A172 (cell line): ENCODE results near the gene RAB3IL1. TPM values are rescaled to one million over a fixed set of nuclear protein-coding genes. Genes with fewer than 3 reads are reported as not detected.
A peak's percentile ranks its signal among the peaks of the same experiment; 100 is the strongest.
"Not testable (repeated sequence)": the region's sequence is repeated elsewhere in the genome, so short reads cannot be mapped to it uniquely, and the experiment has no call there.

ENCODE experiments used
- DNase-seq: peaks from one replicate; pipeline ENCODE4 v3.0.0-alpha.2; 2015; ENCODE audit warnings: low spot score
- total RNA-seq: library from RNA; depleted of rRNA; stranded (reverse); fragments of >200 nt; shearing (Covaris generic); gene quantifications from 2 replicates; pipeline ENCODE4 v1.2.3, GENCODE V29; 2014

RAB3IL1 gene
- total RNA-seq, 1 experiment from 2014 or later = 2.4 TPM

DNA sequence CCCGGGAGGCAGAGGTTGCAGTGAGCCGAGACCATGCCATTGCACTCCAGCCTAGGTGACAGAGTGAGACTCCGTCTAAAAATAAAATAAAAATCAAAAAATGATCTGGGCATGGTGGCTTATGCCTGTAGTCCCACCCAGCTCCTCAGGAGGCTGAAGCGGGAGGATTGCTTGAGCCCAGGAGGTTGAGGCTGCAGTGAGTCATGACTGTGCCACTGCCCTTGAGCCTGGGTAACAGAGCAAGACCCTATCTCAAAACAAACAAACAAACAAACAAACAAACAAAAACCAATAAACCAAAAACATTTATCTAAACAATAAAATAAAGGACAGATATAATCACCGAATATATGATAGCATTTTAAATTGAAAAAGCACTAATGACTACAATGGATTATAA, 36.3 kb upstream of the RAB3IL1 start:
- not testable (repeated sequence) for DNase-seq

DNA sequence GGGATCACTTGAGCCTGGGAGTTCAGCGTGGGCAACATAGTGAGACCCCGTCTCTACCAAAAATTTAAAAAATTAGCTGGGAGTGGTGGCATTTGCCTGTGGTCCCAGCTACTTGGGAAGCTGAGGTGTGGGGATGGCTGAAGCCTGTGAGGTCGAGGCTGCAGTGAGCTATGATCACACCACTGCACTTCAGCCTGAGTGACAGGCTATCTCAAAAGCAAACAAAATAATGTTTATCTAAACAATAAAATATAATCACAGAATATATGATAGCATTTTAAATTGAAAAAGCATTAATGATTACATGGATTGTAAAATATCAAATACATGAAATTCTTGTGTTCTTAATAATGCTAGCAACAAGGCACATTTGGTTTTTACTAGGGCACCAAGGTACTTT, 35.5 kb upstream of the RAB3IL1 start:
- no peak for DNase-seq

- DNase-seq = no peak
Measured at GRCh38 chr11:61951484-61952135, 34.2 kb upstream of the RAB3IL1 start.

DNA sequence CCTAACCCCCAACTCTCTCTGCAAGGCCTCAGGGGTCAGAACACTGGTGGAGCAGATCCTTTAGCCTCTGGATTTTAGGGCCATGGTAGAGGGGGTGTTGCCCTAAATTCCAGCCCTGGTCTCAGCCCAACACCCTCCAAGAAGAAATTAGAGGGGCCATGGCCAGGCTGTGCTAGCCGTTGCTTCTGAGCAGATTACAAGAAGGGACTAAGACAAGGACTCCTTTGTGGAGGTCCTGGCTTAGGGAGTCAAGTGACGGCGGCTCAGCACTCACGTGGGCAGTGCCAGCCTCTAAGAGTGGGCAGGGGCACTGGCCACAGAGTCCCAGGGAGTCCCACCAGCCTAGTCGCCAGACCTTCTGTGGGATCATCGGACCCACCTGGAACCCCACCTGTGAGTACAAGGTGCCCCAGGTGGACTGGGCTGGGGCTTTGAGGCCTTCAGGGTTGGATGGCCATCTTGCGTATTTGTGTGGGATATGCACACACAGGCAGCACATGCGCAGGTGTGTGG, 32.7 kb upstream of the RAB3IL1 start, which contains the start of gene BEST1:
BEST1 (plus strand) TSS at position 317 of the 513 bp plus-strand sequence. CDS start 1,456 bp downstream, outside the sequence.
- DNase-seq = no peak

- peak; percentile 79 for DNase-seq
Measured at GRCh38 chr11:61949169-61950034, 32.0 kb upstream of the RAB3IL1 start.

DNA sequence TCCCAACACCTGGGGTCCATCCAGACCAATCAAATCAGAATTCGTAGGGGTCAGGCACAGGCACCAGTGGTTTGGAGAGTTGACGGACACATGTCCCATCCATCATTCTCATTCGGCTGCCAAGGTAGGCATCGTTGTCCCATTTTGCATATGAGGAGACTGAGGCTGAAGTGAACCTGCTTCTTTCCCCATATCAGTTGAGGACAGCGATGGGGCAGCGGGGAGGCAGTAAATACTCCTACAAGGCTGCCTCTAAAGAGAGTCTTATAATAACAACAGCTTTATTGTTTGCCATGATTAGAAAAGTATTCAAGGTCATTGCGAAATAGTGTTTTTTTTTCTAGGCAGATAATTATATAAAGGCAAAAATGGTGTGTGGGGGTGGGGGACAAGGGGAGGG, 31.1 kb upstream of the RAB3IL1 start:
- DNase-seq = no peak

- peak; percentile 78 for DNase-seq
Measured at GRCh38 chr11:61947486-61948210, 30.3 kb upstream of the RAB3IL1 start.

GRCh38 chr11:61946894-61947293, 29.5 kb upstream of the RAB3IL1 start:
- no peak for DNase-seq

DNA sequence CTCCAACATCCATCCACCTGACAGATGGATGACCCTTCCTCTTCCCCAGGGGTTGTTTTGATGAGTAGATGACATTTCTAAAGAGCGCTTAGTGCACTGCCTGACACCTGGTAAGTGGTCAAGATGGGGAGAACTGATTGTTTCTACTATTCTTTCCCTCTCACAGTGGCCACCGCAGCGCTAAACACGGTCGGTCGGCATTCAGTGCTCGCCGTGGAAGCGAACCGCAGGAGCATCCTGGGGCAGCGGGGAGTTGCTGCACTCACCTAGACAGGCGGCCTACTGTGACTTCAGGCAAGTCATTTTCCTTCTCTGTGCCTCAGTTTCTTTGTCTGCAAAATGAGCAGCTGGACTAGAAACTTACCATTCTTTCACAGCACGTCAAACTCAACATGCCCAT, 27.8 kb upstream of the RAB3IL1 start:
- DNase-seq = no peak

DNA sequence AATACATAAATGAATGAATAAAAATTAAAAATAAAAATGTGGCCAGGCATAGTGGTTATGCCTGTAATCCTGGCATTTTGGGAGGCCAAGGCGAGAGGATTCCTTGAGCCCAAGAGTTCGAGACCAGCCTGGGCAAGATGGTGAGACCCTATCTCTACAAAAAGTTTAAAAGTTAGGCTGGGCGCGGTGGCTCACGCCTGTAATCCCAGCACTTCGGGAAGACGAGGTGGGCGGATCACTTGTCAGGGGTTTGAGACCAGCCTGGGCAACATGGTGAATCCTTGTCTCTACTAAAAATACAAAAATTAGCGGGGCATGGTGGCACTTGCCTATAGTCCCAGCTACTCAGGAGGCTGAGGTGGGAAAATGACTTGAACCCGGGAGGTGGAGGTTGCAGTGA, 23.1 kb upstream of the RAB3IL1 start:
- no peak for DNase-seq

DNA sequence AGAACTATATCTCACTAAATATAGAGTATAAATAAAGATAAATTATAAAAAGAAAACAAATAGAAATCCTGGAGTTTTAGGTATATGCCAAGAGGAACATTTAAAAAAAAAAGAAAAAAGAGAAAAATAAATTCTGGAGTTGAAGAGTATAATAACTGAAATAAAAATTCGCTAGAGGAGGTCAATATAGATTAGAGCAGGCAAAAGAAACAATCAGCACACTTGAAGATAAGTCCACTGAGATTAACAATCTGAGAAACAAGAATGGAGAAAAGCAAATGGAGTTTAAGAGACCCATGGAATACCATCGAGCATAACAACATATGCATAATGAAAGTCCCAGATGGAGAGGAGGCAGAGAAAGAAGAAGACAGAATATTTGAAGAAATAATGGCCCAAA, 18.5 kb upstream of the RAB3IL1 start:
- DNase-seq = no peak

DNA sequence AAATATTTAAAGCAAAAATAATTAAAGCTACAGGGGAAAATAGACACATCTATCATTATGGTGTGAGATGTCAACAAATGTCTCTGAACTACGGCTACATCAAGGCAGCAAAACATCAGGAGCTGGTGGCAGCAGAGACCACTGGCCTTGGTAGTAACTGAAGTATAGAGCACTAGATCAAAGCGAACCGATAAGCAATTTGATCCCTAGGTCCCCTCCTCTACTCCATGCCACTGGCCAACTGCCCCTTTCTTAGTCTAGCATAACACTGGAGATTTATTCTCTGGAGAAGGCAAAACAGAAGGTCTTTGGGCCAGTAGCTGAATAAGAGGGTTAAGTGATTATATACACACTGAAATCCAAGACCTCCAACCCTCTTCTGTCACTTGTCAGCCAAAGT, 13.6 kb upstream of the RAB3IL1 start:
- DNase-seq = no peak

DNA sequence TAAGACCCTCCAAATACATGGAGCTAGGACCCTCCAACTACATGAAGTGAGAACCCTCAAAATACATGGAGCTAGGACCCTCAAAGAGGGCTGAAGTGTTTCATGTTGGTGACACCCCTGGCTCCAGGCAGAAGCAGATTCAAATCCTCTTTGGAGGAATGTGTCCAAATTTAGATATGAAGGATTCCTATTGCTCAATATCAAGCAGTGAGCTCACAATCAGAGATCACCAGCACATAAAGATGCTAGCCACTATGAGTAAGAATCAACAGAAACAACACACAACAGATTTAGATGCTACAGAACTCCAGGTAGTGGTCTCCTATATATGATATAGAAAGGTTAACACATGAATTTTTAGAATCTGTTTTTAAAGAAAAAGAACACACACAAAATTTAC, 11.2 kb upstream of the RAB3IL1 start:
- DNase-seq = no peak

GRCh38 chr11:61927501-61927900, 10.1 kb upstream of the RAB3IL1 start:
- DNase-seq = peak; percentile 33

DNA sequence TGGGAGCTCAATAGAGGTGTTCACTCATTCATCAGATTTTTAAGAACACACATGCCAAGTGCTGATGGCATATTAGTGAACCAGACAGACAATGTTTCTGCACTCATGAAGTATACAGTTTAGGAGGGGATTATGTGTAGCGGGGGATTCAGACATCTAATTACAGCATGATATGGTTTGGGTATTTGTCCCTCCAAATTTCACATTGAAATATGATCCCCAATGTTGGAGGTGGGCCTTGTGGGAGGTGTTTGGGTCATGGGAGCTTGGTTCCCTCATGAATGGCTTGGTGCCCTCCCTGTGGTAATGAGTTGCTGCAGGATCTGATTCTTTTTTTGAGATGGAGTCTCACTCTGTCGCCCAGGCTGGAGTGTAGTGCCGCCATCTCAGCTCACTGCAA, 8.9 kb upstream of the RAB3IL1 start:
- no peak for DNase-seq

GRCh38 chr11:61925736-61926135, 8.4 kb upstream of the RAB3IL1 start:
- no peak for DNase-seq

- no peak for DNase-seq
Measured at GRCh38 chr11:61924064-61924455, 6.7 kb upstream of the RAB3IL1 start.

DNA sequence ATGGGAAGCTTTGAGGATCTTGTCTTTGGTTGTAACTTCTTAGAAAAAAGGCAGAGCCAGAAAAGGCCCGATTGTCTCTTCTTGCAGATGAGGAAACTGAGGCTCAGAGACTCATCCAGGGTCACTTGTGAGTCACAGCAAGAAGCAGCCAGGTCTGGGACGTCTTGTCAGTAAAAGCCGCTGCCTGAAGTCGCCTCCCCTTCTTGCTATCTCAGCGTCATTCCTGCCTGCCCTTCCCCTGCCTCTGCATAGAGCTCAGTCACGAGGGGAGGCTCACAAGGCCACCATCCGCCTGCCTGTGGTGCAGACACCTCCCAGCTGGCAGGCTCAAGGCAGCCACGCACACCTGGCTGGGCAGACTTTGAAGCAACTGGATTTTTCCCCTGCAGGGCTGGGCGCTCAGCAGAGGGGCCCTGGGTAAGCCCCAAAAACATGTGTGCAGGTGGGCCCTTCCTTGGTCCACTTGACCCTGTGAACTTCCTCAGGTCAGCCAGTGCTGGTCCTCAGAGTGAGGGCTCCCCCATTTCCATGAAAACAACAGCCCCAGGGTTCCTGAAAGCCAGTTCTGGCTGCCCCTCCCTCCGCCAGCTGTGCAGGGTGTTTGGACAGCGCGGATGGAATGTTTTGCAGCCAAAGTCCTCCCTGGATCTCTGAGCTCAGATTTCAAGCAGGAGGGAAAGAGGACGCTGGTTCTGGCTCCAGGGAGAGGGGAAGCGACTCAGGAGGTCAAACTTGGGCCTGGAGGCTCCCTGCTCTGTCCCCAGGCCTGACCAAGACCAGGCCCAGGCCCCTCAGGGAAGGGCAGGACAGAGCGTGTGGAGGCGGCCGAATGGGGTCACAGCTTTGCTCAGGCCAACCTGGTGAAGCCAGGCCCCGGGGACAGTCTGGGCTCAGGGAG, 6.0 kb upstream of the RAB3IL1 start:
- no peak for DNase-seq

- no peak for DNase-seq
Measured at GRCh38 chr11:61922539-61922938, 5.2 kb upstream of the RAB3IL1 start.

DNA sequence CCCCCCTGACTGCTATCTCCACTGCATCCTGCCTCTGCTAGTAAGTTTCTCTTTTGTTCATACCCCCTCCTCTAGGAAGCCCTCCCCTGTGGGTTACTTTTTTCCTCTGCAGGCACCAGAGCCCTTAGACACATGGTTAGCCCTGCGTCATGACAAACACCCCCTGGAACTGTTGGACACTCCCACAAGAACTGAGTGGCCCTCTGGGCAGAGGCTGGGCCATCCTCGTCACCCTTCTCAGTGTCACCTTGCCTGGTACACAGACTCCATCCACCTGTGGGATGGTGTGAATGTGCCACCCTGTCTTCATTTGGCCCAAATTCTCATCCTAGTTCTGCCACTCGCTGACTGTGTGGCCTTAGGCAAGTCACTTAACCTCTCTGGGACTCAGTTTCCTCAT, 4.1 kb upstream of the RAB3IL1 start:
- no peak for DNase-seq
